Measurements from ENCODE around the gene CTU2. TPM values are rescaled to one million over a fixed set of nuclear protein-coding genes. Genes with fewer than 3 reads are reported as not detected.

CTU2 gene
- polyA plus RNA-seq, 1 donor from 2014 or later: 26.3 TPM

- Histone ChIP-seq H3F3A (ENCODE audit: insufficient read depth, low read length, poor library complexity, severe bottlenecking) (no peaks in the 10 kb centered on the region), H3K27me3 (ENCODE audit: insufficient read depth, low read depth, low read length) (no peaks in the 10 kb centered on the region), H3K9me2 (ENCODE audit: insufficient read depth, low read length) (no peaks in the 10 kb centered on the region), H3K4me3 (ENCODE audit: low read length) (peak within 1 kb of the TSS; percentile 94), H3K27ac (ENCODE audit: low read length) (peak within 1 kb of the TSS; percentile 94), H4K20me1 (ENCODE audit: insufficient read depth) (no peaks in the 10 kb centered on the region), H3K36me3 (ENCODE audit: insufficient read depth, low read length) (no peaks in the 10 kb centered on the region), H3K9me3 (ENCODE audit: low read length) (no peaks in the 10 kb centered on the region), H3K79me2 (replicated peaks; ENCODE audit: insufficient read depth, low read length) (peaks cover 28% of the 10 kb centered on the region), H2AFZ (ENCODE audit: low read depth, low read length) (peak within 1 kb of the TSS; percentile 93), H3K9ac (ENCODE audit: low read length) (peak within 1 kb of the TSS; percentile 97), H3K4me2 (ENCODE audit: low read length) (peak within 1 kb of the TSS; percentile 59)
- TF ChIP-seq EP300 (conservative IDR thresholded peaks at IDR 0.05; ENCODE audit: poor library complexity, severe bottlenecking): peak; percentile 58
- TF ChIP-seq POLR2AphosphoS5 (IDR thresholded peaks at IDR 0.05): peak; percentile 93
- TF ChIP-seq CTCF (IDR thresholded peaks at IDR 0.05; ENCODE audit: poor library complexity, severe bottlenecking): peak; percentile 47
- no peak for TF ChIP-seq EZH2 (IDR thresholded peaks at IDR 0.05; ENCODE audit: borderline replicate concordance, insufficient read depth, low read length, poor library complexity, severe bottlenecking)
- peak; percentile 39 for TF ChIP-seq SMC3 (conservative IDR thresholded peaks at IDR 0.05; ENCODE audit: poor library complexity)
- TF ChIP-seq TAF1 (IDR thresholded peaks at IDR 0.05; ENCODE audit: low read depth): peak; percentile 63
- TF ChIP-seq REST (IDR thresholded peaks at IDR 0.05; ENCODE audit: borderline replicate concordance): peak; percentile 76
- TF ChIP-seq RAD21 (conservative IDR thresholded peaks at IDR 0.05): peak; percentile 24
- peak; percentile 82 for TF ChIP-seq MXI1 (conservative IDR thresholded peaks at IDR 0.05; ENCODE audit: poor library complexity, severe bottlenecking)
Measured at GRCh38 chr16:88662843-88663606, 43.3 kb upstream of the CTU2 start, which contains the start of gene MVD. Gene MVD, minus strand, starts transcription at chr16:88663091. Its CDS starts 11 bp downstream, at chr16:88663080.

GRCh38 chr16:88665148-88665547 lies 41.2 kb upstream of the CTU2 start:
- H3K9me2 ChIP-seq (ENCODE audit: insufficient read depth, low read length): no peaks in the 10 kb centered on the region
- no peak overlapping the region for H3K9ac ChIP-seq (ENCODE audit: low read length)
- H3K4me2 ChIP-seq (ENCODE audit: low read length): no peak overlapping the region
- H3K27me3 ChIP-seq (ENCODE audit: insufficient read depth, low read depth, low read length): no peaks in the 10 kb centered on the region
- H3K9me3 ChIP-seq (ENCODE audit: low read length): no peaks in the 10 kb centered on the region
- no peak overlapping the region for H3K4me3 ChIP-seq (ENCODE audit: low read length)
- no peak overlapping the region for H3K27ac ChIP-seq (ENCODE audit: low read length)
- no peak overlapping the region for H2AFZ ChIP-seq (ENCODE audit: low read depth, low read length)
- peaks cover 24% of the 10 kb centered on the region for H3K79me2 ChIP-seq (replicated peaks; ENCODE audit: insufficient read depth, low read length)
- H3F3A ChIP-seq (ENCODE audit: insufficient read depth, low read length, poor library complexity, severe bottlenecking): no peaks in the 10 kb centered on the region
- TF ChIP-seq CTCF (IDR thresholded peaks at IDR 0.05; ENCODE audit: poor library complexity, severe bottlenecking): no peak
- no peak for TF ChIP-seq POLR2AphosphoS5 (IDR thresholded peaks at IDR 0.05)
- no peak for TF ChIP-seq TAF1 (IDR thresholded peaks at IDR 0.05; ENCODE audit: low read depth)
- TF ChIP-seq MXI1 (conservative IDR thresholded peaks at IDR 0.05; ENCODE audit: poor library complexity, severe bottlenecking): no peak
- TF ChIP-seq SMC3 (conservative IDR thresholded peaks at IDR 0.05; ENCODE audit: poor library complexity): no peak
- no peak for TF ChIP-seq RAD21 (conservative IDR thresholded peaks at IDR 0.05)
- TF ChIP-seq EZH2 (IDR thresholded peaks at IDR 0.05; ENCODE audit: borderline replicate concordance, insufficient read depth, low read length, poor library complexity, severe bottlenecking): no peak
- no peak for TF ChIP-seq REST (IDR thresholded peaks at IDR 0.05; ENCODE audit: borderline replicate concordance)
- no peak for TF ChIP-seq EP300 (conservative IDR thresholded peaks at IDR 0.05; ENCODE audit: poor library complexity, severe bottlenecking)
- no peaks in the 10 kb centered on the region for H4K20me1 ChIP-seq (ENCODE audit: insufficient read depth)
- H3K36me3 ChIP-seq (ENCODE audit: insufficient read depth, low read length): no peaks in the 10 kb centered on the region

All from neural cell (in vitro differentiated cells).